Subcutaneous abdominal adipose tissue (tissue), 5 donors: ENCODE results near the gene ATM.
"Not testable (repeated sequence)": the region's sequence is repeated elsewhere in the genome, so short reads cannot be mapped to it uniquely, and the experiment has no call there.

Experiments
- H3K27ac ChIP-seq: one replicate; pipeline ENCODE4 v1.7.0; 2013; ENCODE audit warnings: low read depth, mild to moderate bottlenecking, inconsistent platforms, low read length, moderate library complexity
- H3K27me3 ChIP-seq, 5 donors: one replicate each; pipeline ENCODE4 v1.7.0; 2013; ENCODE audit warnings: low read length in 5 of 5, inconsistent platforms in 1 of 5; ENCODE audit not compliant: control insufficient read depth in 5 of 5, insufficient read depth in 4 of 5
- H3K36me3 ChIP-seq, 5 donors: one replicate each; pipeline ENCODE4 v1.7.0; 2013; ENCODE audit warnings: low read length in 5 of 5; ENCODE audit not compliant: control insufficient read depth in 5 of 5, insufficient read depth in 5 of 5
- H3K4me1 ChIP-seq, 5 donors: one replicate each; pipeline ENCODE4 v1.7.0; 2013; ENCODE audit warnings: low read length in 5 of 5, mild to moderate bottlenecking in 3 of 5, moderate library complexity in 1 of 5; ENCODE audit not compliant: control insufficient read depth in 5 of 5, insufficient read depth in 5 of 5
- H3K4me3 ChIP-seq, 5 donors: one replicate each; pipeline ENCODE4 v1.7.0; 2013; ENCODE audit warnings: low read length in 5 of 5, low read depth in 1 of 5
- H3K9ac ChIP-seq, 5 donors: one replicate each; pipeline ENCODE4 v1.7.0; 2013; ENCODE audit warnings: low read length in 5 of 5, mild to moderate bottlenecking in 4 of 5, moderate library complexity in 3 of 5
- H3K9me3 ChIP-seq, 5 donors: one replicate each; pipeline ENCODE4 v1.7.0; 2013; ENCODE audit warnings: low read length in 5 of 5; ENCODE audit not compliant: control insufficient read depth in 5 of 5
- donor health status: healthy.
- donor health status: healthy.
- donor health status: healthy.
- donor health status: healthy.
- donor health status: healthy.

The ATM gene

DNA sequence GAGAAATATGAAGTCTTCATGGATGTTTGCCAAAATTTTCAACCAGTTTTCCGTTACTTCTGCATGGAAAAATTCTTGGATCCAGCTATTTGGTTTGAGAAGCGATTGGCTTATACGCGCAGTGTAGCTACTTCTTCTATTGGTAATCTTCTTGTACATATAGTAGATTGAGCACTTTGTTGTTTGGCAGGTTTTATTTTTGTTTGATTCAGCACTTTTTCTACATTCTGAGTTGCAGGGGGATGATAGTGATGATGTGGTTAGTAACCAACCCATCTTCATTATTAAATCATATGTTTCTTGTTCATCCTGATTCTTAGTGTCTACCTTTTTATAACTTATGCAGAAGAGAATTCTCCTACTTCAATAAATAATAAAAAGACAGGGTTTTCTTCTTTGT, 122.9 kb downstream of the ATM start:
- Histone ChIP-seq H3K9me3 (no peaks in the 10 kb centered on the region), H3K36me3 (peaks cover 13 to 32% (median 23%) of the 10 kb centered on the region in 5 donors), H3K9ac (no peak overlapping the region), H3K27ac (no peak overlapping the region), H3K27me3 (no peaks in the 10 kb centered on the region), H3K4me3 (no peak overlapping the region), H3K4me1 (no peaks in the 10 kb centered on the region)

DNA sequence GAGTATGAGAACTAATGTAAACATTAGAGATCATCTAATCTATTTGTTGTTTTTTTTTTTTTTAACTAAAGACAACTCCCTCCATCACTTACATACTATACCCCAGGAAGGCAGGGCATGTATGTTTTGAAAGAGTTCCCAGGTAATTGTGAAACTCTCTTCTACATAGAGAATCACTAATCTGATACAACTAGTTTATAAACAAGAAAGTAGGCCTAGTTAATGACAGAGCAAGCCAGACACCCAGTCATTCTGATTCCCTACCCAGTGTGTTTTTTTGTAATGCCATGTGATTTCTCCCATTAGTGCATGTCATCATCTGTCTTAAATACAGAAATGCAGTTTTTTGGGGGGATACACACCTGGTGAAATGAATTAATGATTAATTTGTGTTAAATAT, 123.6 kb downstream of the ATM start:
- H3K27ac ChIP-seq = no peak overlapping the region
- H3K4me1 ChIP-seq = no peaks in the 10 kb centered on the region
- no peaks in the 10 kb centered on the region for H3K9me3 ChIP-seq
- no peak overlapping the region for H3K9ac ChIP-seq
- H3K4me3 ChIP-seq = no peak overlapping the region
- H3K36me3 ChIP-seq = peaks cover 19 to 37% (median 25%) of the 10 kb centered on the region in 5 donors
- H3K27me3 ChIP-seq = no peaks in the 10 kb centered on the region

DNA sequence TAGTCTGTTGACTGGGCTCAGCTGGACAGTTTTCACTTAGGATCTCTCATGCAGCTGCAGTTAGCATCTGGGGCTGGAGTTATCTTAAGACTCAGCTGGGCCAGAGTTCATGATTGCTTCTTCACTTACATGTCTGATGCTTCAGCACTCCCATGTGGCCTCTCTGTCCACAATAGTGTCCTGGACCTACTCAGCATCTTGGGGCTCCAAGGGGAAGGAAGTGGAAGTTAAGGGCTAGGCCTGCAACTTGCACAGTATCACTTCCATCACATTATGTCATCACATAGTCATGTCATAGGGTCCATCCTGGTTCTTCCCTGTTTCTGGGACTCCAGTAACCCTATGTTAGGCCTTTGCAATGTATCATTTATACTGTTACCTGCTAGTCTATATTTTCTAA, 128.6 kb downstream of the ATM start:
- H3K9ac ChIP-seq = no peak overlapping the region
- no peak overlapping the region for H3K4me3 ChIP-seq
- no peak overlapping the region for H3K27ac ChIP-seq
- H3K4me1 ChIP-seq = no peaks in the 10 kb centered on the region
- no peaks in the 10 kb centered on the region for H3K9me3 ChIP-seq
- H3K36me3 ChIP-seq = peaks cover 36 to 72% (median 50%) of the 10 kb centered on the region in 5 donors
- H3K27me3 ChIP-seq = no peaks in the 10 kb centered on the region

DNA sequence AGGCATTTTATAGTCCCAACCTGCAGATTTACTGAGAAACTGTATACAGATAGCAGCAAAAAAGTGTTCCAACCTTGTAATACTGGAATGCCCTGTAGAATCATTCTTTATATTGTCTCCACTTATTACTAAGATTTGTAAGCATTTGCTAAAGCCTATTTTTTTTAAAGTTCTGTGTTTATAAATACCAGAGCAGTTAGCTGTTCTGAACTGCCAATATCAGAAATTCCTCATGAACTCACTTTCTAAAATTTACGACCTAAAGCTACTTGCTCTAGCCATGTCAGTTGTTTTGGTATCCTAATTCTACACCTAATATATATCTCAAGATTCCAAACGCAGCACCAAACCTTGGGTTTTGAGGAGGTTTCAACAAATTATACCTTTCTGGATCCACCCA, 141.3 kb downstream of the ATM start:
- H3K9me3 ChIP-seq = no peaks in the 10 kb centered on the region
- H3K27me3 ChIP-seq = no peaks in the 10 kb centered on the region
- H3K36me3 ChIP-seq = peaks cover 9 to 21% (median 13%) of the 10 kb centered on the region in 5 donors
- H3K27ac ChIP-seq = no peak overlapping the region
- no peak overlapping the region for H3K9ac ChIP-seq
- no peaks in the 10 kb centered on the region for H3K4me1 ChIP-seq
- no peak overlapping the region for H3K4me3 ChIP-seq

DNA sequence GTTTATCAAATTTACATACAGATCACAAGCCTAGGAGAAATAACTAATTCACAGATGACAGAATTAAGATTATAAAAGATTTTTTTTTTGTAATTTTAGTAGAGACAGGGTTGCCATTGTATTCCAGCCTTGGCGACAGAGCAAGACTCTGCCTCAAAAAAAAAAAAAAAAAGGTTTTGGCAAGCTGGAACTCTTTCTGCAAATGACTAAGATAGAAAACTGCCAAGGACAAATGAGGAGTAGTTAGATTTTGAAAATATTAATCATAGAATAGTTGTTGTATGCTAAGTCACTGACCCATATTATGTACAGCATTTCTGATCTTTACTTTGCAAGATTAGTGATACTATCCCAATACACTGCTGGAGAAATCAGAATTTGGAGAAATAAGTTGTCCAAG, 145.3 kb downstream of the ATM start:
- no peaks in the 10 kb centered on the region for H3K4me1 ChIP-seq
- H3K9me3 ChIP-seq = no peaks in the 10 kb centered on the region
- H3K4me3 ChIP-seq = no peak overlapping the region
- H3K36me3 ChIP-seq = peaks cover 9 to 21% (median 13%) of the 10 kb centered on the region in 5 donors
- no peak overlapping the region for H3K9ac ChIP-seq
- H3K27me3 ChIP-seq = no peaks in the 10 kb centered on the region
- H3K27ac ChIP-seq = no peak overlapping the region

DNA sequence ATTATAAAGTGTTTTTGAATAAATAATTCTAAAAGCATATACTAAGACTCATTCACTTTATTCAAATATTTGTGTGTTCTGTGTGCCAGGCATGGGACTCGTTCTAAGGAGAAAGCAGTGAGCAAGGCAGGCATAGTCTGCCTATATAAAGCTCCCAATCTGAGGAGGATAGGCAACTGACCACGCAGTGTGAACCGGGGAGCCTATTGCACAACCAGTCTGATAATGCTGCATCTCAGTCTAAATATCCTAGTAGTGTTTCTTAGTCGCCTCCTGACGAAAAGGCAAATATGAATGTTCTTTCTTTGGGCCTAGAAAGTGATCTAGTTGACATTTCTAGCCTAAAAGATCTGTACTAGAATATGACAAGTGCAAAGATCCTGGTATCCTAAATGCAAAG, 146.2 kb downstream of the ATM start:
- H3K27ac ChIP-seq = no peak overlapping the region
- H3K4me3 ChIP-seq = no peak overlapping the region
- H3K4me1 ChIP-seq = no peaks in the 10 kb centered on the region
- no peaks in the 10 kb centered on the region for H3K27me3 ChIP-seq
- H3K9ac ChIP-seq = no peak overlapping the region
- H3K9me3 ChIP-seq = no peaks in the 10 kb centered on the region
- H3K36me3 ChIP-seq = peaks cover 9 to 21% (median 13%) of the 10 kb centered on the region in 5 donors

DNA sequence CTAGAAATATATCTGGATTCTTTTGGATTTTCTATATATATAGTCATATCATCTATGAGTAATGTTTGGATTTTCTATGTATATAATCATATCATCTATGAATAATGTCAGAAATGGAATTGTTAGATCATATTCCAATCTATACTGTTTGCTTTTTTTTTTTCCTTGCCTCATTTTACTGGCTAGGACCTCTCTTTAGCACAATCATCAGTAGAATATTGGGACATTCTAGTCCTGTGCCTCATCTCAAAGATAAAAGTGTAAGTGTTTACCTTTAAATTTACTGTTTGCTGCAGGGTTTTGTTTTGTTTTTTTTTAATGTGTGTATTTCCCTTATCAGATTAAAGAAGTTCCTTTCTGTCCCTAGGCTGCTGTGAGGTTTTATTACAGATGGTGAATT, 147.4 kb downstream of the ATM start:
- H3K4me1 ChIP-seq = no peaks in the 10 kb centered on the region
- H3K9ac ChIP-seq = no peak overlapping the region
- no peaks in the 10 kb centered on the region for H3K27me3 ChIP-seq
- H3K36me3 ChIP-seq = peaks cover 5 to 14% (median 5%) of the 10 kb centered on the region in 5 donors
- H3K4me3 ChIP-seq = no peak overlapping the region
- H3K27ac ChIP-seq = no peak overlapping the region
- H3K9me3 ChIP-seq = no peaks in the 10 kb centered on the region

DNA sequence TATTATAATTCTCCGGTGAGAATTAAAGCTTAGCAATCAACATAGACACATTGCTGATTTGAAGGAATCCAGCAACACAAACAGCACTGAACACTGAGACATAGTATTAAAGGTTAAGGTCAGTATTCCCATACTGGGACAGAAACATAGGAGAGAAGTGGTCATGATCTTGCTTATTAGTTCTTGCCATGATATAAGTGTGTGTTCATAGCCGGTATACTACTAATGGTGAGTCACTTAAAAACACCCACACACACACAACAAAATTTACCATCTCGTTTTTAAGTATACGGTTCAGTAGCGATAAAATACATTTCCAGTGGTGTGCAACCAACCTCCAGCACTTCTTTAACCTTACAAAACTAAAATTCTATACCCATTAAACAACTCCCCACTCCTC, 148.1 kb downstream of the ATM start:
- Histone ChIP-seq H3K36me3 (peaks cover 4 to 13% (median 5%) of the 10 kb centered on the region in 5 donors), H3K4me3 (no peak overlapping the region), H3K9me3 (no peaks in the 10 kb centered on the region), H3K9ac (no peak overlapping the region), H3K4me1 (no peaks in the 10 kb centered on the region), H3K27me3 (no peaks in the 10 kb centered on the region), H3K27ac (no peak overlapping the region)

DNA sequence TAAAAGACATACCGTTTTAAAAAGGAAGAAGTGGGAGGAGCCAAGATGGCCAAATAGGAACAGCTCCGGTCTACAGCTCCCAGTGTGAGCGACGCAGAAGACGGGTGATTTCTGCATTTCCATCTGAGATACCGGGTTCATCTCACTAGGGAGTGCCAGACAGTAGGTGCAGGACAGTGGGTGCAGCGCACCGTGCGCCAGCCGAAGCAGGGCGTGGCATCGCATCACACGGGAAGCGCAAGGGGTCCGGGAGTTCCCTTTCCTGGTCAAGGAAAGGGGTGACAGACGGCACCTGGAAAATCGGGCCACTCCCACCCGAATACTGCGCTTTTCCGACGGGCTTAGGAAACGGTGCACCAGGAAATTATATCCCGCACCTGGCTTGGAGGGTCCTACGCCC, 150.6 kb downstream of the ATM start:
- not testable (repeated sequence) for H3K4me3 ChIP-seq, H3K27me3 ChIP-seq, H3K36me3 ChIP-seq, H3K9ac ChIP-seq, H3K9me3 ChIP-seq, H3K4me1 ChIP-seq, H3K27ac ChIP-seq

DNA sequence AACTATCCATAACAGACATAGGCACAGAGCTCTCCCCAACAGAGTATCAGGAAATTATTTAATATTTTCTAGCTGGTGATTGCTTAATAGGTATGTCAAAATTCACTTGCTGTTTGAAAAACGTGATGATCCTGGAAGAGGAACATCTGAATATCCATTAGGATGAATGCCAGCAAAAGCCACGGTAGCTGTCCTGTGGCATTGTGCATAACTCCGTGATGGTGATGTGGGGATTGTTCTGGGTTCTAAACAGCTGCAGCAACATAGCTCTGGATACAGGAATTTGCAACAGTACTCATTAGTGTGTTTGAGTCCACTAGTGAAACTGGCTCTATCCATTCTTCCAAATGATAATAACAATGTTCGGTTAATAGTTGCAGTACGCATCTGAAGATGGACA, 165.7 kb downstream of the ATM start:
- no peak overlapping the region for H3K27ac ChIP-seq

DNA sequence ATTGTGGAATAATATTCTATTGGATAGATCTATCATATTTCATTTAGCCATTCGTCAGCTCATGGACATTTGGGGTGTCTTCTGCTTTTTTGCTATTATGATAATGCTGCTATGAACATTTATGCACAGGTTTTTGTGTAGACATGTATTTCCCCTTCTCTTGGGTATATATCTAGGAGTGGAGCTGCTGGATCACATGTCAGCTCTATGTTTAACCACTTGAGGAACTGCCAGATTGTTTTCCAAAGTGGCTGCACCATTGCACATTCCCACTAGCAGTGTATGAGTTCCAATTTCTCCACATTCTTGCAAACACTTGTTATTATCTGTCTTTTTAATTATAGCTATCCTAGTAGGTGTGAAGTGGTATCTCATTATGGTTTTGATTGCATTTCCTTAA, 169.5 kb downstream of the ATM start:
- Histone ChIP-seq H3K9me3 (no peaks in the 10 kb centered on the region), H3K27ac (no peak overlapping the region), H3K36me3 (no peaks in the 10 kb centered on the region), H3K4me3 (no peak overlapping the region), H3K27me3 (no peaks in the 10 kb centered on the region), H3K9ac (no peak overlapping the region), H3K4me1 (peaks cover 0 to 4% (median 0%) of the 10 kb centered on the region in 5 donors)

More for the DNA sequence above, 165.7 kb downstream of the ATM start:
- H3K36me3 ChIP-seq = no peaks in the 10 kb centered on the region
- H3K9me3 ChIP-seq = no peaks in the 10 kb centered on the region
- H3K27me3 ChIP-seq = no peaks in the 10 kb centered on the region
- peaks cover 0 to 4% (median 0%) of the 10 kb centered on the region in 5 donors for H3K4me1 ChIP-seq
- H3K4me3 ChIP-seq = no peak overlapping the region
- no peak overlapping the region for H3K9ac ChIP-seq
